HEK293 (cell line): ENCODE measurements around the gene GTPBP1.

Experiments
- YY1 ChIP-seq: fragments of 450-650 bp; formaldehyde crosslinking; IDR thresholded peaks from 2 replicates; pipeline ENCODE4 v1.5.1; 2018; ENCODE audit warnings: missing biosample characterization, missing genetic modification characterization
- ZBTB21 ChIP-seq: fragments of 450-650 bp; formaldehyde crosslinking; IDR thresholded peaks from 2 replicates; pipeline ENCODE4 v1.5.1; 2017; ENCODE audit warnings: missing biosample characterization, missing genetic modification characterization
- ZNF157 ChIP-seq: fragments of 450-650 bp; formaldehyde crosslinking; IDR thresholded peaks from 2 replicates; pipeline ENCODE4 v1.5.1; 2016; ENCODE audit warnings: missing biosample characterization, missing genetic modification characterization
- ZNF239 ChIP-seq: fragments of 450-650 bp; formaldehyde crosslinking; IDR thresholded peaks from 2 replicates; pipeline ENCODE4 v1.5.1; 2016; ENCODE audit warnings: missing biosample characterization, missing genetic modification characterization
- ZNF274 ChIP-seq, 2 experiments: fragments of 200-500 bp in 1 of 2; fragments of 450-650 bp in 1 of 2; sonication (Bioruptor generic) in 1 of 2; formaldehyde crosslinking in 1 of 2; IDR thresholded peaks; 2 replicates each; pipeline versions ENCODE4 v1.5.1 to v1.6.1; 2014 to 2016; ENCODE audit warnings: borderline replicate concordance in 1 of 2, inconsistent platforms in 1 of 2, low read length in 1 of 2, missing biosample characterization in 1 of 2, missing genetic modification characterization in 1 of 2
- ZNF549 ChIP-seq: fragments of 450-650 bp; IDR thresholded peaks from 2 replicates; pipeline ENCODE4 v1.5.1; 2018; ENCODE audit warnings: missing biosample characterization, missing genetic modification characterization, mild to moderate bottlenecking, inconsistent platforms, moderate library complexity
- ZNF660 ChIP-seq: fragments of 450-650 bp; IDR thresholded peaks from 2 replicates; pipeline ENCODE4 v1.5.1; 2018; ENCODE audit warnings: missing biosample characterization, mild to moderate bottlenecking, missing genetic modification characterization
- TF ChIP-seq, protein P1 (sequence below): fragments of 450-650 bp; formaldehyde crosslinking; conservative IDR thresholded peaks from 2 replicates; pipeline ENCODE4 v1.5.1; 2016; ENCODE audit warnings: low read depth, missing biosample characterization, missing genetic modification characterization
- TF ChIP-seq, protein P2 (sequence below): fragments of 450-650 bp; formaldehyde crosslinking; IDR thresholded peaks from 2 replicates; pipeline ENCODE4 v1.5.1; 2016; ENCODE audit warnings: missing biosample characterization, missing genetic modification characterization

DNA sequence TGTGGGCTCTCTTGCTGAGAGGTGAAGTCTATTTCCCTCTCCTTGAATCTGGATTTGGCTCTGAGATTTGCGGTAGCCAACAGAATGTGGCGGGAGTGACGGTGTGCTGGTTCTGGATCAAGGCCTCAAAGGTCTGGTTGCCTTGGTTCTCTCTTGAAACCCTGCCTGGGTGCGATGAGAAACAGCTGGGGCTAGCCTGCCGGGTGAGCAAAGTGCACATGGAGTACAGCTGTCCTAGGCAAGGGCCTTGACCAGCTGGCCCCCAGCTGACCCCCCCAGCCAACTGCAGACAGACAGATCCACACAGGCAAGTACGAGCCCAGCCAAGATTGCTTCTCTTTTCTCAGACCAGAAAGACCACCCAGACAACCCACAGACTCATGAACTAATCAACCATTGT is 39.2 kb downstream of the GTPBP1 start:
- no peak for TF ChIP-seq ZNF549 (tag by site-specific recombination)
- no peak for TF ChIP-seq ZNF239 (tag by site-specific recombination)
- TF ChIP-seq, protein P1, sequence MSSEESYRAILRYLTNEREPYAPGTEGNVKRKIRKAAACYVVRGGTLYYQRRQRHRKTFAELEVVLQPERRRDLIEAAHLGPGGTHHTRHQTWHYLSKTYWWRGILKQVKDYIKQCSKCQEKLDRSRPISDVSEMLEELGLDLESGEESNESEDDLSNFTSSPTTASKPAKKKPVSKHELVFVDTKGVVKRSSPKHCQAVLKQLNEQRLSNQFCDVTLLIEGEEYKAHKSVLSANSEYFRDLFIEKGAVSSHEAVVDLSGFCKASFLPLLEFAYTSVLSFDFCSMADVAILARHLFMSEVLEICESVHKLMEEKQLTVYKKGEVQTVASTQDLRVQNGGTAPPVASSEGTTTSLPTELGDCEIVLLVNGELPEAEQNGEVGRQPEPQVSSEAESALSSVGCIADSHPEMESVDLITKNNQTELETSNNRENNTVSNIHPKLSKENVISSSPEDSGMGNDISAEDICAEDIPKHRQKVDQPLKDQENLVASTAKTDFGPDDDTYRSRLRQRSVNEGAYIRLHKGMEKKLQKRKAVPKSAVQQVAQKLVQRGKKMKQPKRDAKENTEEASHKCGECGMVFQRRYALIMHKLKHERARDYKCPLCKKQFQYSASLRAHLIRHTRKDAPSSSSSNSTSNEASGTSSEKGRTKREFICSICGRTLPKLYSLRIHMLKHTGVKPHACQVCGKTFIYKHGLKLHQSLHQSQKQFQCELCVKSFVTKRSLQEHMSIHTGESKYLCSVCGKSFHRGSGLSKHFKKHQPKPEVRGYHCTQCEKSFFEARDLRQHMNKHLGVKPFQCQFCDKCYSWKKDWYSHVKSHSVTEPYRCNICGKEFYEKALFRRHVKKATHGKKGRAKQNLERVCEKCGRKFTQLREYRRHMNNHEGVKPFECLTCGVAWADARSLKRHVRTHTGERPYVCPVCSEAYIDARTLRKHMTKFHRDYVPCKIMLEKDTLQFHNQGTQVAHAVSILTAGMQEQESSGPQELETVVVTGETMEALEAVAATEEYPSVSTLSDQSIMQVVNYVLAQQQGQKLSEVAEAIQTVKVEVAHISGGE (tag by site-specific recombination), result no peak
- no peak for TF ChIP-seq ZNF660 (tag by site-specific recombination)
- TF ChIP-seq, protein P2, sequence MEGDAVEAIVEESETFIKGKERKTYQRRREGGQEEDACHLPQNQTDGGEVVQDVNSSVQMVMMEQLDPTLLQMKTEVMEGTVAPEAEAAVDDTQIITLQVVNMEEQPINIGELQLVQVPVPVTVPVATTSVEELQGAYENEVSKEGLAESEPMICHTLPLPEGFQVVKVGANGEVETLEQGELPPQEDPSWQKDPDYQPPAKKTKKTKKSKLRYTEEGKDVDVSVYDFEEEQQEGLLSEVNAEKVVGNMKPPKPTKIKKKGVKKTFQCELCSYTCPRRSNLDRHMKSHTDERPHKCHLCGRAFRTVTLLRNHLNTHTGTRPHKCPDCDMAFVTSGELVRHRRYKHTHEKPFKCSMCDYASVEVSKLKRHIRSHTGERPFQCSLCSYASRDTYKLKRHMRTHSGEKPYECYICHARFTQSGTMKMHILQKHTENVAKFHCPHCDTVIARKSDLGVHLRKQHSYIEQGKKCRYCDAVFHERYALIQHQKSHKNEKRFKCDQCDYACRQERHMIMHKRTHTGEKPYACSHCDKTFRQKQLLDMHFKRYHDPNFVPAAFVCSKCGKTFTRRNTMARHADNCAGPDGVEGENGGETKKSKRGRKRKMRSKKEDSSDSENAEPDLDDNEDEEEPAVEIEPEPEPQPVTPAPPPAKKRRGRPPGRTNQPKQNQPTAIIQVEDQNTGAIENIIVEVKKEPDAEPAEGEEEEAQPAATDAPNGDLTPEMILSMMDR (tag by site-specific recombination), result no peak
- no peak for TF ChIP-seq ZNF157 (tag by site-specific recombination)
- TF ChIP-seq ZBTB21 (tag by site-specific recombination), result no peak
- no peak for TF ChIP-seq YY1 (tag by site-specific recombination)
- no peak for TF ChIP-seq ZNF274 (IDR thresholded peaks at IDR 0.05; ENCODE audit: low read length)
- TF ChIP-seq ZNF274 (tag by site-specific recombination; IDR thresholded peaks at IDR 0.05; ENCODE audit: borderline replicate concordance), result no peak
